ENCODE measurements around the gene MTRF1. TPM values are rescaled to one million over a fixed set of nuclear protein-coding genes. Genes with fewer than 3 reads are reported as not detected.
A peak's percentile ranks its signal among the peaks of the same experiment; 100 is the strongest.

Gene MTRF1
- total and polyA plus RNA-seq, 2 of the 4 experiments (the other 2 are of a cell fraction): 9.7 to 12.4 TPM

DNA sequence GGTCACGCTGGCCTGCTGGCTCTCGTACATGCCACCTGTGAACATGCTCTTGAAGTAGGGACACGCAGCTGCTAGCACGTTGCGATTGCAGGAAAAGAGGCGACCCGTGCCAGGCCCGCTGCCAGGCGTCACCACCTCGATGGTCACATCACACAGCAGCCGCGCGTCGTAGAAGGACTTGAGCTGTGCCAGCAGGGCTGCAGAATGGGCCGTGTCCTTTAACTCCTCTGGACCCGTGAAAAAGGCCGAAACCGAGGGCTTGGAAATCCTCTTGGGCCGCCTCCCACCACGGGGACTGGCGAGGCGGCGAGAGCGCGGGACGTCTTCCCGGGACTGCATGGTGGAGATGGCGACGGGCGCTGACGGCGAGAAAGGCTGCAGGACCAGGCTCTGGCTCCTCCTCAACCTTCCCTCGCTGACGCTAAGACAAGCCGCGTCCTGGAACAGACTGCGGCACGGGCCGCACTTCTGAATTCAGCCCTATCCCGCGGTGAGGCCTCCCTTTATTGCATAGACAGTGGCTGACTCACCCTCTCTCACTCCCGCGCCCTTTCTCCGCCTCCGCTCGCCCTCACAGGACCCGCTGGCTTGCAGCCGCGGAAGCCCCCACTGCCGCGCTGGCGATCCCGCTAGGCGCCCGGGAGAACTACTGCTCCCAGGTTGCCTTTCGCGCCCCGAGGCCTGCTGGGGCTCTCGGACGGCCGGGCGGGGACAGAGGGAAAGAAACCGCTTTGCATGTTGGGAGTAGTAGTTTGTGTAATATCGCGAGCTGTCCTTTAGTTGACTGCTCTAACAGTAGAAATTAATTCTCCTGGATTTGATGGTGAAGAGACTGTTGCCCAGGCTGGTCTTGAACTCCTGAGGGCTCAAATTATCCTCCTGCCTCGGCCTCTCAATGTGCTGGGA, 69.2 kb downstream of the MTRF1 start, which contains the start of gene KBTBD7 (continued):
- TF ChIP-seq, protein P1, sequence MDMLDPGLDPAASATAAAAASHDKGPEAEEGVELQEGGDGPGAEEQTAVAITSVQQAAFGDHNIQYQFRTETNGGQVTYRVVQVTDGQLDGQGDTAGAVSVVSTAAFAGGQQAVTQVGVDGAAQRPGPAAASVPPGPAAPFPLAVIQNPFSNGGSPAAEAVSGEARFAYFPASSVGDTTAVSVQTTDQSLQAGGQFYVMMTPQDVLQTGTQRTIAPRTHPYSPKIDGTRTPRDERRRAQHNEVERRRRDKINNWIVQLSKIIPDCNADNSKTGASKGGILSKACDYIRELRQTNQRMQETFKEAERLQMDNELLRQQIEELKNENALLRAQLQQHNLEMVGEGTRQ (IDR thresholded peaks at IDR 0.05; ENCODE audit: low read depth, low read length): peak; percentile 5; the same call in 1 of the 2 replicates

DNA sequence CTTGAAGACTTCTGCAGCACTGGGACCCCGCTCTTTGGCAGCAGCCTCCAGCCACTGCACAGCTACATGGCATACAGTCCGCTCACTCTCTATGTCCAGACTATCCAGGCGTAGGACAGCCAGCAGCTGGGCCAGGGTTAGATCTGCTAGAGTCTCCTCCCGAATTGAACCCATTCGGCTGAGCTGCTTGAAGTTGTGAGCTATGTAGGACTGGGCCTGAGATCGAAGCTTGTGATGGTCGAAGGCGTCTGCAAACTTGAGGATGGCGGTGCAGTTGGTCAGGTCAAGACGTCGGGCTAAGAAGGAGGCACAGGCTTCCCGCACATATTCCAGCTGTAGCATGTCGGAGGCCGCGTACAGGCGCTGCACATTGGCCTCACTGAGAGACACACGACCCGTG, 69.9 kb downstream of the MTRF1 start:
- Histone ChIP-seq H2BK20ac (ENCODE audit: low read depth, low read length) (no peak overlapping the region), H3K56ac (ENCODE audit: extremely low read depth, insufficient read depth, low read length) (no peak overlapping the region), H3K9ac (ENCODE audit: low read depth, low read length) (no peak overlapping the region), H3K27me3 (ENCODE audit: control insufficient read depth, insufficient read depth, low read length) (no peaks in the 10 kb centered on the region), H4K91ac (ENCODE audit: insufficient read depth, low read depth, low read length) (peak overlapping the region; percentile 14; the same call in 1 of the 2 replicates), H2AK5ac (ENCODE audit: low read depth, low read length) (peak overlapping the region; percentile 57), H2BK120ac (ENCODE audit: low read depth, low read length) (peak overlapping the region; percentile 88), H3K18ac (ENCODE audit: low read depth, low read length) (peak overlapping the region; percentile 70), H4K20me1 (ENCODE audit: insufficient read depth, low read length) (no peaks in the 10 kb centered on the region), H3K79me1 (ENCODE audit: low read depth in 1 of 2, low read length in 2 of 2) (peaks cover 11 to 19% of the 10 kb centered on the region in 2 experiments), H2AFZ (replicated peaks; ENCODE audit: low read length, poor library complexity) (no peak overlapping the region), H3K23ac (ENCODE audit: low read depth, low read length) (0 out of 2 replicates have a peak overlapping the region, but pooled peaks have one; percentile 37), H3K4ac (ENCODE audit: low read depth, low read length) (peak overlapping the region; percentile 88), H3K36me3 (ENCODE audit: control insufficient read depth, insufficient read depth, low read length) (peaks cover 2% of the 10 kb centered on the region; the same call in 1 of the 2 replicates), H2AK9ac (replicated peaks; ENCODE audit: low read depth, low read length, poor library complexity) (no peak overlapping the region), H3K4me1 (ENCODE audit: control insufficient read depth, insufficient read depth, low read length) (peaks cover 7% of the 10 kb centered on the region), H2BK5ac (ENCODE audit: low read depth, low read length, poor library complexity, severe bottlenecking) (peak overlapping the region; percentile 94), H3K27ac (ENCODE audit: insufficient read depth, low read length) (peak overlapping the region; percentile 92), H2BK15ac (ENCODE audit: low read depth, low read length) (peak overlapping the region; percentile 29; the same call in 2 of the 3 replicates), H3K14ac (replicated peaks; ENCODE audit: low read depth, low read length) (no peak overlapping the region), H3K9me3 (ENCODE audit: control insufficient read depth, insufficient read depth, low read length) (peaks cover 5% of the 10 kb centered on the region), H3K4me3 (ENCODE audit: insufficient read depth, low read depth, low read length) (no peak overlapping the region), H3K9me1 (ENCODE audit: insufficient read depth, low read length) (no peaks in the 10 kb centered on the region), H4K5ac (ENCODE audit: low read depth, low read length) (peak overlapping the region; percentile 87), H3K4me2 (ENCODE audit: low read depth, low read length) (peak overlapping the region; percentile 62; the same call in 1 of the 2 replicates), H4K8ac (ENCODE audit: low read depth in 2 of 2, low read length in 2 of 2) (peak overlapping the region; percentile 66 to 94; a peak in 2 of 4 replicates)
- dilution Hi-C loops (cut with HindIII; ENCODE audit: low sequenced_read_pairs, unreplicated experiment) (no loop called here), intact Hi-C loops (cut with micrococcal nuclease) (no loop called here), in situ Hi-C loops (cut with MboI; ENCODE audit: low sequenced_read_pairs) (no loop called here)
- ATAC-seq (ENCODE audit: low read depth) (no peak), DNase-seq (no peak)
- CTCF ChIA-PET: no interaction called here
- no TSS peak for BruUV-seq (replicated peaks)
- WGBS, 2 experiments (ENCODE audit: extremely low coverage in 2 of 2, insufficient read length in 1 of 2): 98% methylated on average over 10 of the region's 18 CpGs; no CpG with 5 or more reads in 1 of the 2 experiments
- POLR2A ChIA-PET (ENCODE audit: unreplicated experiment): no interaction called here
- TF ChIP-seq RFX5 (IDR thresholded peaks at IDR 0.05; ENCODE audit: low read depth, low read length) (no peak), FOS (IDR thresholded peaks at IDR 0.05; ENCODE audit: low read depth, low read length) (no peak), RCOR1 (IDR thresholded peaks at IDR 0.05; ENCODE audit: insufficient replicate concordance, low read length) (no peak), MAZ (IDR thresholded peaks at IDR 0.05; ENCODE audit: borderline replicate concordance, low read depth, low read length) (no peak), POLR2A (IDR thresholded peaks at IDR 0.05; ENCODE audit: low read depth, low read length) (no peak), RAD21 (IDR thresholded peaks at IDR 0.05; ENCODE audit: low read length) (no peak), SMC3 (IDR thresholded peaks at IDR 0.05; ENCODE audit: low read depth, low read length) (no peak), MAFK (IDR thresholded peaks at IDR 0.05; ENCODE audit: low read depth, low read length) (no peak), NFE2L2 (IDR thresholded peaks at IDR 0.05; ENCODE audit: low read depth, low read length) (no peak)
- TF ChIP-seq, protein P2, sequence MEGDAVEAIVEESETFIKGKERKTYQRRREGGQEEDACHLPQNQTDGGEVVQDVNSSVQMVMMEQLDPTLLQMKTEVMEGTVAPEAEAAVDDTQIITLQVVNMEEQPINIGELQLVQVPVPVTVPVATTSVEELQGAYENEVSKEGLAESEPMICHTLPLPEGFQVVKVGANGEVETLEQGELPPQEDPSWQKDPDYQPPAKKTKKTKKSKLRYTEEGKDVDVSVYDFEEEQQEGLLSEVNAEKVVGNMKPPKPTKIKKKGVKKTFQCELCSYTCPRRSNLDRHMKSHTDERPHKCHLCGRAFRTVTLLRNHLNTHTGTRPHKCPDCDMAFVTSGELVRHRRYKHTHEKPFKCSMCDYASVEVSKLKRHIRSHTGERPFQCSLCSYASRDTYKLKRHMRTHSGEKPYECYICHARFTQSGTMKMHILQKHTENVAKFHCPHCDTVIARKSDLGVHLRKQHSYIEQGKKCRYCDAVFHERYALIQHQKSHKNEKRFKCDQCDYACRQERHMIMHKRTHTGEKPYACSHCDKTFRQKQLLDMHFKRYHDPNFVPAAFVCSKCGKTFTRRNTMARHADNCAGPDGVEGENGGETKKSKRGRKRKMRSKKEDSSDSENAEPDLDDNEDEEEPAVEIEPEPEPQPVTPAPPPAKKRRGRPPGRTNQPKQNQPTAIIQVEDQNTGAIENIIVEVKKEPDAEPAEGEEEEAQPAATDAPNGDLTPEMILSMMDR (conservative IDR thresholded peaks at IDR 0.05; ENCODE audit: low read depth, low read length): no peak
- TF ChIP-seq, protein P3, sequence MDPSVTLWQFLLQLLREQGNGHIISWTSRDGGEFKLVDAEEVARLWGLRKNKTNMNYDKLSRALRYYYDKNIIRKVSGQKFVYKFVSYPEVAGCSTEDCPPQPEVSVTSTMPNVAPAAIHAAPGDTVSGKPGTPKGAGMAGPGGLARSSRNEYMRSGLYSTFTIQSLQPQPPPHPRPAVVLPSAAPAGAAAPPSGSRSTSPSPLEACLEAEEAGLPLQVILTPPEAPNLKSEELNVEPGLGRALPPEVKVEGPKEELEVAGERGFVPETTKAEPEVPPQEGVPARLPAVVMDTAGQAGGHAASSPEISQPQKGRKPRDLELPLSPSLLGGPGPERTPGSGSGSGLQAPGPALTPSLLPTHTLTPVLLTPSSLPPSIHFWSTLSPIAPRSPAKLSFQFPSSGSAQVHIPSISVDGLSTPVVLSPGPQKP (IDR thresholded peaks at IDR 0.05; ENCODE audit: borderline replicate concordance, low read depth, low read length): no peak

Measured in IMR-90 (cell line).